Activated CD8-positive, alpha-beta T cell treated with anti-CD3 and anti-CD28 coated beads for 36 hours (primary cell): ENCODE measurements around the gene MEIOB. TPM values are rescaled to one million over a fixed set of nuclear protein-coding genes. Genes with fewer than 3 reads are reported as not detected.

Source experiments
- ATAC-seq: fragments of 200-7000 bp; cut with Tn5 transposase; one replicate; pipeline ENCODE4 v1.10.0; 2021; ENCODE audit warnings: mild to moderate bottlenecking, moderate library complexity
- CTCF ChIA-PET: fragments of 350-600 bp; sonication (Branson Sonifier 250); formaldehyde crosslinking; loops from one replicate; lab custom pipeline; 2021; ENCODE audit warnings: antibody characterized with exemption; lab: Charles Lee
- POLR2A ChIA-PET: fragments of 350-600 bp; sonication (Branson Sonifier 250); formaldehyde crosslinking; loops from one replicate; lab custom pipeline; 2021; ENCODE audit warnings: antibody characterized with exemption; lab: Charles Lee
- DNase-seq: peaks from one replicate; pipeline ENCODE4 v3.0.0-alpha.2; 2020
- H3K27ac Mint-ChIP-seq: one replicate; pipeline ENCODE4 v1.8.0; 2021; ENCODE audit warnings: mild to moderate bottlenecking, mixed read lengths
- H3K27me3 Mint-ChIP-seq: one replicate; pipeline ENCODE4 v1.8.0; 2021; ENCODE audit warnings: mixed read lengths
- H3K36me3 Mint-ChIP-seq: one replicate; pipeline ENCODE4 v1.8.0; 2021; ENCODE audit warnings: low read depth, mixed read lengths
- H3K4me1 Mint-ChIP-seq: one replicate; pipeline ENCODE4 v1.8.0; 2021; ENCODE audit warnings: low read depth, mixed read lengths
- H3K4me3 Mint-ChIP-seq: one replicate; pipeline ENCODE4 v1.8.0; 2021; ENCODE audit warnings: mild to moderate bottlenecking, moderate library complexity, mixed read lengths
- H3K9me3 Mint-ChIP-seq: one replicate; pipeline ENCODE4 v1.8.0; 2021; ENCODE audit warnings: mixed read lengths
- CTCF ChIP-seq: fragments of 200-600 bp; IDR thresholded peaks from one replicate; pipeline ENCODE4 v1.8.0; 2022; ENCODE audit warnings: antibody characterized with exemption, mild to moderate bottlenecking
- intact Hi-C: fragments of 100-400 bp; cut with micrococcal nuclease; formaldehyde crosslinking; loops from one replicate; pipeline ENCODE4 v1.10.0; 2022
- total RNA-seq, 2 experiments: library from RNA; stranded (reverse); gene quantifications; one replicate each; pipeline ENCODE4 v1.2.3, GENCODE V29; 2021

The MEIOB gene
- total RNA-seq, 2 experiments from 2014 or later: 0.34 to 0.40 TPM

- DNase-seq (no peak), ATAC-seq (no peak)
- no peaks in the 10 kb centered on the region for H3K36me3 Mint-ChIP-seq
- H3K4me1 Mint-ChIP-seq: no peaks in the 10 kb centered on the region
- CTCF ChIA-PET: no interaction called here
- H3K27ac Mint-ChIP-seq: no peak overlapping the region
- peaks cover 48% of the 10 kb centered on the region for H3K27me3 Mint-ChIP-seq
- TF ChIP-seq CTCF: no peak
- intact Hi-C loops: loop anchor here (5.0 kb wide), 1 partner anchor 56 kb away; no protein-coding TSS in a partner anchor
- no peak overlapping the region for H3K4me3 Mint-ChIP-seq
- H3K9me3 Mint-ChIP-seq: no peaks in the 10 kb centered on the region
- POLR2A ChIA-PET: no interaction called here
Observed at GRCh38 chr16:1917665-1918350, 45.8 kb upstream of the MEIOB start.

- DNase-seq (no peak), ATAC-seq (no peak)
- H3K4me1 Mint-ChIP-seq: no peaks in the 10 kb centered on the region
- ChIA-PET CTCF (interaction anchor here (1.4 kb wide), 1 partner anchor 12 kb away, joined by 5 read pairs; no protein-coding TSS in a partner anchor), POLR2A (interaction anchor here (1.2 kb wide), 1 partner anchor 11 kb away, joined by 3 read pairs; no protein-coding TSS in a partner anchor)
- no peak overlapping the region for H3K4me3 Mint-ChIP-seq
- peaks cover 42% of the 10 kb centered on the region for H3K27me3 Mint-ChIP-seq
- no peaks in the 10 kb centered on the region for H3K9me3 Mint-ChIP-seq
- no peak overlapping the region for H3K27ac Mint-ChIP-seq
- no peak for TF ChIP-seq CTCF
- H3K36me3 Mint-ChIP-seq: no peaks in the 10 kb centered on the region
- intact Hi-C loops: loop anchor here (5.0 kb wide), 1 partner anchor 55 kb away; no protein-coding TSS in a partner anchor
Observed at GRCh38 chr16:1917056-1917664, 45.2 kb upstream of the MEIOB start.

GRCh38 chr16:1916640-1916990 is 44.7 kb upstream of the MEIOB start:
- no peaks in the 10 kb centered on the region for H3K9me3 Mint-ChIP-seq
- no peaks in the 10 kb centered on the region for H3K4me1 Mint-ChIP-seq
- DNase-seq (no peak), ATAC-seq (no peak)
- H3K27me3 Mint-ChIP-seq: peaks cover 42% of the 10 kb centered on the region
- POLR2A ChIA-PET: interaction anchor here (1.2 kb wide), 1 partner anchor 11 kb away, joined by 3 read pairs; no protein-coding TSS in a partner anchor
- H3K27ac Mint-ChIP-seq: no peak overlapping the region
- TF ChIP-seq CTCF: no peak
- no peaks in the 10 kb centered on the region for H3K36me3 Mint-ChIP-seq
- intact Hi-C loops: loop anchor here (5.0 kb wide), 1 partner anchor 54 kb away; no protein-coding TSS in a partner anchor
- CTCF ChIA-PET: interaction anchor here (1.4 kb wide), 1 partner anchor 13 kb away, joined by 5 read pairs; no protein-coding TSS in a partner anchor
- H3K4me3 Mint-ChIP-seq: no peak overlapping the region

GRCh38 chr16:1915732-1916639 is 44.0 kb upstream of the MEIOB start:
- Mint-ChIP-seq H3K36me3 (no peaks in the 10 kb centered on the region), H3K27ac (no peak overlapping the region), H3K4me3 (no peak overlapping the region), H3K4me1 (no peaks in the 10 kb centered on the region), H3K27me3 (peaks cover 36% of the 10 kb centered on the region), H3K9me3 (no peaks in the 10 kb centered on the region)
- intact Hi-C loops: loop anchor here (5.0 kb wide), 1 partner anchor 54 kb away; no protein-coding TSS in a partner anchor
- POLR2A ChIA-PET: interaction anchor here (0.8 to 1.2 kb wide), 2 partner anchors 12 to 45 kb away, joined by 3 read pairs; no protein-coding TSS in a partner anchor
- DNase-seq (no peak), ATAC-seq (no peak)
- no peak for TF ChIP-seq CTCF
- CTCF ChIA-PET: interaction anchor here (1.4 to 1.6 kb wide), 1 partner anchor 14 kb away, joined by 4 to 5 read pairs; no protein-coding TSS in a partner anchor
